ENCODE results near the gene MUC22. TPM values are rescaled to one million over a fixed set of nuclear protein-coding genes. Genes with fewer than 3 reads are reported as not detected.

Gene MUC22
- total RNA-seq (not detected), polyA plus RNA-seq (not detected)

DNA sequence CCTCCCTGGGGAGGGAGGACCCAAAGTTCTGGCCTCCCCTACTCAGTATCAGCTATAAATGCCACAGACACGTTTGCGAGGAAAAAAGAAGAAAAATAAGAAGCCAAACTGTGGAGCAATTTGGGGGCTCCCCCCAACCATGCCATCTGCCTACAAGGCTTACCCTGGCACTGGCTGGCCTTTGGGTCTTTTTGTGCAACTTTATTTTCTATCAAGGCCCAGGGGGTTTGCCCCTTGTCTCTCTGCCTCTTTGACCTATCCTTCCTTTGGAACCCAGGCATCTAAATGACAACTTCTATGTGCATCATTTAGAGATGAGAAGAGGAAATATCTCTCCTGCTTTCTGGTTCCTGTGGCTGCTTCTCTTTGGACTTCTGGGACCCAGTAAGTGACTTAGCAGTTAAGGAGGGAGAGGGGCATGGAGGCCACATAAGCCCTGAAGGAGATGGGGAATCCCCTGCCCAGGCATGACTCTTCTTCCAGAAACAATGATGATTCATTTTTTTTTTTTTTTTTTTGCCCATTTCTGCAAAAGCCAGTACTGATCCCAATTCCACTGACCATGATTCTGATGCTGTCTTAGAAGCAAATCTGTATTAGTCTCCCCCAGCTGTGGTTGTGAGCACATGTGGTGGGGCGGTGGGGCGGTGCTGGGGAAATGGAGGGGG, at the start of gene MUC22:
Gene MUC22, plus strand, starts transcription at position 82 of the 668 bp plus-strand sequence. Its CDS starts 233 bp downstream, at position 315.
- peaks cover 0 to 8% (median 5%) of the 10 kb centered on the region in 4 donors for H3K9me3 ChIP-seq (ENCODE audit: control insufficient read depth in 4 of 4, low read length in 3 of 4)
- 82% methylated on average over 4 of the region's 4 CpGs for WGBS
- H3K27me3 ChIP-seq (ENCODE audit: control insufficient read depth in 4 of 4, insufficient read depth in 4 of 4, low read length in 3 of 4), result no peaks in the 10 kb centered on the region
- no peaks in the 10 kb centered on the region for H3K36me3 ChIP-seq (ENCODE audit: control insufficient read depth in 4 of 4, insufficient read depth in 3 of 4, low read depth in 1 of 4, low read length in 3 of 4)
- H3K27ac ChIP-seq (ENCODE audit: low read depth in 1 of 2, low read length in 2 of 2), result no peak within 1 kb of the TSS
- no peak for DNase-seq (ENCODE audit: low spot score)
- H3K4me3 ChIP-seq (ENCODE audit: low read depth in 1 of 3, low read length in 3 of 3), result no peak within 1 kb of the TSS
- H3K9ac ChIP-seq (ENCODE audit: low read depth in 1 of 2, low read length in 2 of 2), result no peak within 1 kb of the TSS
- no peaks in the 10 kb centered on the region for H3K4me1 ChIP-seq (ENCODE audit: control insufficient read depth in 4 of 4, insufficient read depth in 4 of 4, low read length in 3 of 4)
- TF ChIP-seq HNF4A (conservative IDR thresholded peaks at IDR 0.05), result no peak
- TF ChIP-seq, protein P1, sequence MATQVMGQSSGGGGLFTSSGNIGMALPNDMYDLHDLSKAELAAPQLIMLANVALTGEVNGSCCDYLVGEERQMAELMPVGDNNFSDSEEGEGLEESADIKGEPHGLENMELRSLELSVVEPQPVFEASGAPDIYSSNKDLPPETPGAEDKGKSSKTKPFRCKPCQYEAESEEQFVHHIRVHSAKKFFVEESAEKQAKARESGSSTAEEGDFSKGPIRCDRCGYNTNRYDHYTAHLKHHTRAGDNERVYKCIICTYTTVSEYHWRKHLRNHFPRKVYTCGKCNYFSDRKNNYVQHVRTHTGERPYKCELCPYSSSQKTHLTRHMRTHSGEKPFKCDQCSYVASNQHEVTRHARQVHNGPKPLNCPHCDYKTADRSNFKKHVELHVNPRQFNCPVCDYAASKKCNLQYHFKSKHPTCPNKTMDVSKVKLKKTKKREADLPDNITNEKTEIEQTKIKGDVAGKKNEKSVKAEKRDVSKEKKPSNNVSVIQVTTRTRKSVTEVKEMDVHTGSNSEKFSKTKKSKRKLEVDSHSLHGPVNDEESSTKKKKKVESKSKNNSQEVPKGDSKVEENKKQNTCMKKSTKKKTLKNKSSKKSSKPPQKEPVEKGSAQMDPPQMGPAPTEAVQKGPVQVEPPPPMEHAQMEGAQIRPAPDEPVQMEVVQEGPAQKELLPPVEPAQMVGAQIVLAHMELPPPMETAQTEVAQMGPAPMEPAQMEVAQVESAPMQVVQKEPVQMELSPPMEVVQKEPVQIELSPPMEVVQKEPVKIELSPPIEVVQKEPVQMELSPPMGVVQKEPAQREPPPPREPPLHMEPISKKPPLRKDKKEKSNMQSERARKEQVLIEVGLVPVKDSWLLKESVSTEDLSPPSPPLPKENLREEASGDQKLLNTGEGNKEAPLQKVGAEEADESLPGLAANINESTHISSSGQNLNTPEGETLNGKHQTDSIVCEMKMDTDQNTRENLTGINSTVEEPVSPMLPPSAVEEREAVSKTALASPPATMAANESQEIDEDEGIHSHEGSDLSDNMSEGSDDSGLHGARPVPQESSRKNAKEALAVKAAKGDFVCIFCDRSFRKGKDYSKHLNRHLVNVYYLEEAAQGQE (IDR thresholded peaks at IDR 0.05), result no peak
- no peak for TF ChIP-seq SP1 (IDR thresholded peaks at IDR 0.05)
- no peak for TF ChIP-seq RAD21 (IDR thresholded peaks at IDR 0.05)
- TF ChIP-seq, protein P2, sequence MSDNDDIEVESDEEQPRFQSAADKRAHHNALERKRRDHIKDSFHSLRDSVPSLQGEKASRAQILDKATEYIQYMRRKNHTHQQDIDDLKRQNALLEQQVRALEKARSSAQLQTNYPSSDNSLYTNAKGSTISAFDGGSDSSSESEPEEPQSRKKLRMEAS (IDR thresholded peaks at IDR 0.05), result no peak
- TF ChIP-seq RXRA (IDR thresholded peaks at IDR 0.05), result no peak
- TF ChIP-seq, protein P3, sequence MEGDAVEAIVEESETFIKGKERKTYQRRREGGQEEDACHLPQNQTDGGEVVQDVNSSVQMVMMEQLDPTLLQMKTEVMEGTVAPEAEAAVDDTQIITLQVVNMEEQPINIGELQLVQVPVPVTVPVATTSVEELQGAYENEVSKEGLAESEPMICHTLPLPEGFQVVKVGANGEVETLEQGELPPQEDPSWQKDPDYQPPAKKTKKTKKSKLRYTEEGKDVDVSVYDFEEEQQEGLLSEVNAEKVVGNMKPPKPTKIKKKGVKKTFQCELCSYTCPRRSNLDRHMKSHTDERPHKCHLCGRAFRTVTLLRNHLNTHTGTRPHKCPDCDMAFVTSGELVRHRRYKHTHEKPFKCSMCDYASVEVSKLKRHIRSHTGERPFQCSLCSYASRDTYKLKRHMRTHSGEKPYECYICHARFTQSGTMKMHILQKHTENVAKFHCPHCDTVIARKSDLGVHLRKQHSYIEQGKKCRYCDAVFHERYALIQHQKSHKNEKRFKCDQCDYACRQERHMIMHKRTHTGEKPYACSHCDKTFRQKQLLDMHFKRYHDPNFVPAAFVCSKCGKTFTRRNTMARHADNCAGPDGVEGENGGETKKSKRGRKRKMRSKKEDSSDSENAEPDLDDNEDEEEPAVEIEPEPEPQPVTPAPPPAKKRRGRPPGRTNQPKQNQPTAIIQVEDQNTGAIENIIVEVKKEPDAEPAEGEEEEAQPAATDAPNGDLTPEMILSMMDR (IDR thresholded peaks at IDR 0.05; ENCODE audit: low read depth, low read length, missing input control), result no peak
- TF ChIP-seq, protein P4, sequence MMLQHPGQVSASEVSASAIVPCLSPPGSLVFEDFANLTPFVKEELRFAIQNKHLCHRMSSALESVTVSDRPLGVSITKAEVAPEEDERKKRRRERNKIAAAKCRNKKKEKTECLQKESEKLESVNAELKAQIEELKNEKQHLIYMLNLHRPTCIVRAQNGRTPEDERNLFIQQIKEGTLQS (IDR thresholded peaks at IDR 0.05), result no peak
- TF ChIP-seq YY1 (IDR thresholded peaks at IDR 0.05), result no peak
- TF ChIP-seq TAF1 (conservative IDR thresholded peaks at IDR 0.05), result no peak
- TF ChIP-seq JUND (IDR thresholded peaks at IDR 0.05), result no peak
- TF ChIP-seq EGR1 (IDR thresholded peaks at IDR 0.05; ENCODE audit: low read depth in 2 of 2), result no peak
- no peak for TF ChIP-seq FOXA1 (IDR thresholded peaks at IDR 0.05)
- TF ChIP-seq, protein P5, sequence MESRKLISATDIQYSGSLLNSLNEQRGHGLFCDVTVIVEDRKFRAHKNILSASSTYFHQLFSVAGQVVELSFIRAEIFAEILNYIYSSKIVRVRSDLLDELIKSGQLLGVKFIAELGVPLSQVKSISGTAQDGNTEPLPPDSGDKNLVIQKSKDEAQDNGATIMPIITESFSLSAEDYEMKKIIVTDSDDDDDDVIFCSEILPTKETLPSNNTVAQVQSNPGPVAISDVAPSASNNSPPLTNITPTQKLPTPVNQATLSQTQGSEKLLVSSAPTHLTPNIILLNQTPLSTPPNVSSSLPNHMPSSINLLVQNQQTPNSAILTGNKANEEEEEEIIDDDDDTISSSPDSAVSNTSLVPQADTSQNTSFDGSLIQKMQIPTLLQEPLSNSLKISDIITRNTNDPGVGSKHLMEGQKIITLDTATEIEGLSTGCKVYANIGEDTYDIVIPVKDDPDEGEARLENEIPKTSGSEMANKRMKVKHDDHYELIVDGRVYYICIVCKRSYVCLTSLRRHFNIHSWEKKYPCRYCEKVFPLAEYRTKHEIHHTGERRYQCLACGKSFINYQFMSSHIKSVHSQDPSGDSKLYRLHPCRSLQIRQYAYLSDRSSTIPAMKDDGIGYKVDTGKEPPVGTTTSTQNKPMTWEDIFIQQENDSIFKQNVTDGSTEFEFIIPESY (IDR thresholded peaks at IDR 0.05), result no peak
- TF ChIP-seq NR2F2 (IDR thresholded peaks at IDR 0.05), result no peak
- TF ChIP-seq GABPA (IDR thresholded peaks at IDR 0.05 in 1 of 2, conservative IDR thresholded peaks at IDR 0.05 in 1 of 2), result no peak

Measured in liver (tissue), 9 donors.